EL (cell line): Measurements from ENCODE around the gene DGAT2L6.
A peak's percentile ranks its signal among the peaks of the same experiment; 100 is the strongest.

ENCODE experiments used
- DNase-seq: peaks from one replicate; pipeline ENCODE4 v3.0.0-alpha.2; 2016

The DGAT2L6 gene

GRCh38 chrX:70176938-70177533 is at the start of gene DGAT2L6:
DGAT2L6 (plus strand) TSS chrX:70177483; CDS start chrX:70177583, 100 bp downstream.
- no peak for DNase-seq

GRCh38 chrX:70128071-70128470 is 49.2 kb upstream of the DGAT2L6 start:
- no peak for DNase-seq

- DNase-seq, result peak; percentile 18
Observed at GRCh38 chrX:70129816-70130215, 47.5 kb upstream of the DGAT2L6 start.

GRCh38 chrX:70132224-70132623 is 45.1 kb upstream of the DGAT2L6 start:
- no peak for DNase-seq

- no peak for DNase-seq
Observed at GRCh38 chrX:70132877-70133302, 44.4 kb upstream of the DGAT2L6 start.

GRCh38 chrX:70133303-70134115 is 43.8 kb upstream of the DGAT2L6 start, which contains the start of gene IGBP1:
IGBP1 (plus strand) TSS chrX:70133447; CDS start chrX:70133948, 501 bp downstream.
- DNase-seq, result peak; percentile 87

- peak; percentile 12 for DNase-seq
Observed at GRCh38 chrX:70134116-70134477, 43.2 kb upstream of the DGAT2L6 start.

- DNase-seq, result no peak
Observed at GRCh38 chrX:70138622-70139021, 38.7 kb upstream of the DGAT2L6 start.

- no peak for DNase-seq
Observed at GRCh38 chrX:70139736-70140135, 37.5 kb upstream of the DGAT2L6 start.

- DNase-seq, result no peak
Observed at GRCh38 chrX:70141373-70141772, 35.9 kb upstream of the DGAT2L6 start.

GRCh38 chrX:70166601-70167590 is 10.4 kb upstream of the DGAT2L6 start:
- peak; percentile 65 for DNase-seq

- peak; percentile 79 for DNase-seq
Observed at GRCh38 chrX:70168238-70169188, 8.8 kb upstream of the DGAT2L6 start.

- no peak for DNase-seq
Observed at GRCh38 chrX:70169281-70169680, 8.0 kb upstream of the DGAT2L6 start.

- no peak for DNase-seq
Observed at GRCh38 chrX:70171624-70172023, 5.7 kb upstream of the DGAT2L6 start.

- no peak for DNase-seq
Observed at GRCh38 chrX:70172221-70172620, 5.1 kb upstream of the DGAT2L6 start.

- DNase-seq, result no peak
Observed at GRCh38 chrX:70172964-70173363, 4.3 kb upstream of the DGAT2L6 start.

- no peak for DNase-seq
Observed at GRCh38 chrX:70174754-70175153, 2.5 kb upstream of the DGAT2L6 start.

GRCh38 chrX:70175338-70175737 is 1.9 kb upstream of the DGAT2L6 start:
- DNase-seq, result no peak

- DNase-seq, result no peak
Observed at GRCh38 chrX:70183091-70183490, 5.8 kb downstream of the DGAT2L6 start.

GRCh38 chrX:70190225-70190624 is 12.9 kb downstream of the DGAT2L6 start:
- DNase-seq, result no peak

- peak; percentile 49 for DNase-seq
Observed at GRCh38 chrX:70196961-70197720, 19.9 kb downstream of the DGAT2L6 start.
